ENCODE data around the gene CDYL.
"Not testable (repeated sequence)": the region's sequence is repeated elsewhere in the genome, so short reads cannot be mapped to it uniquely, and the experiment has no call there.

Gene CDYL

GRCh38 chr6:4969609-4970285 is 193.5 kb downstream of the CDYL start:
- no peak for DNase-seq

- DNase-seq: no peak
Observed at GRCh38 chr6:4970739-4971395, 194.7 kb downstream of the CDYL start.

GRCh38 chr6:4971851-4972250 is 195.6 kb downstream of the CDYL start:
- no peak for DNase-seq

- no peak for DNase-seq
Observed at GRCh38 chr6:4972438-4972837, 196.2 kb downstream of the CDYL start.

- DNase-seq: no peak
Observed at GRCh38 chr6:4973415-4973814, 197.2 kb downstream of the CDYL start.

- no peak for DNase-seq
Observed at GRCh38 chr6:4973982-4974745, 198.0 kb downstream of the CDYL start.

- DNase-seq: no peak
Observed at GRCh38 chr6:4974962-4975361, 198.8 kb downstream of the CDYL start.

- DNase-seq: no peak
Observed at GRCh38 chr6:4975506-4975905, 199.3 kb downstream of the CDYL start.

- peak; percentile 21 for DNase-seq
Observed at GRCh38 chr6:4977468-4977867, 201.3 kb downstream of the CDYL start.

- no peak for DNase-seq
Observed at GRCh38 chr6:4979426-4979825, 203.2 kb downstream of the CDYL start.

- DNase-seq: peak; percentile 18
Observed at GRCh38 chr6:4981761-4982160, 205.6 kb downstream of the CDYL start.

- no peak for DNase-seq
Observed at GRCh38 chr6:4983322-4983721, 207.1 kb downstream of the CDYL start.

GRCh38 chr6:4986999-4987398 is 210.8 kb downstream of the CDYL start:
- peak; percentile 11 for DNase-seq

GRCh38 chr6:4987432-4987831 is 211.2 kb downstream of the CDYL start:
- no peak for DNase-seq

GRCh38 chr6:4994741-4995140 is 218.5 kb downstream of the CDYL start:
- DNase-seq: no peak

GRCh38 chr6:4997862-4998261 is 221.7 kb downstream of the CDYL start:
- no peak for DNase-seq

- no peak for DNase-seq
Observed at GRCh38 chr6:4999586-4999985, 223.4 kb downstream of the CDYL start.

GRCh38 chr6:5003604-5004372 is 227.6 kb downstream of the CDYL start, which contains the start of gene RPP40:
RPP40 (minus strand) TSS chr6:5004037; CDS start chr6:5004002, 35 bp downstream.
- DNase-seq: peak; percentile 99

GRCh38 chr6:5004373-5005037 is 228.3 kb downstream of the CDYL start:
- no peak for DNase-seq

- DNase-seq: not testable (repeated sequence)
Observed at GRCh38 chr6:5005038-5005433, 228.8 kb downstream of the CDYL start.

All from hematopoietic multipotent progenitor cell treated with erythropoietin and hydrocortisone succinate and interleukin-3 and kit ligand, for 4 days (in vitro differentiated cells).